ENCODE data around the gene ADD2. TPM values are rescaled to one million over a fixed set of nuclear protein-coding genes. Genes with fewer than 3 reads are reported as not detected.

The ADD2 gene
- polyA plus RNA-seq, 1 donor = 6.0 TPM

- no peak for DNase-seq
Measured at GRCh38 chr2:70720124-70720523, 47.9 kb downstream of the ADD2 start.

- DNase-seq = no peak
Measured at GRCh38 chr2:70719231-70719630, 48.8 kb downstream of the ADD2 start.

- DNase-seq = no peak
Measured at GRCh38 chr2:70718736-70719135, 49.3 kb downstream of the ADD2 start.

DNA sequence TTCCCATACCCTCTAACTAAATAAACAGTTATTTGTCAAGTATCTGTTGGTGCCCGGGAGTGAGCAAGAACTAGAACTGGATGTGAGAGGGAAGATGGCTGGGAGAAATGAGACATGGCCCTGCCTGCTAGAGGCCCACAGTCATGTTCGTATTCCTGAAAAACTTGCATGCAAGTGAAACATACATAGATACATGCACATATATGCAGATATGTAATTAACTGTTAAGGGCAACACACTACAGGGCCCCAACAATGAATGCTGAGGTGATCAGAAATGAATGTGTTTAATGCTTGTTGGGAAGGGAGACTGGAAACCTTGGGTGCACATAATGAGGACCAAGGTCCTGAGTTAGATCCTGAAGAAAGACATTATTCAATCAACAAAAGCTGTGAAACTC lies 49.8 kb downstream of the ADD2 start:
- no peak for DNase-seq

DNA sequence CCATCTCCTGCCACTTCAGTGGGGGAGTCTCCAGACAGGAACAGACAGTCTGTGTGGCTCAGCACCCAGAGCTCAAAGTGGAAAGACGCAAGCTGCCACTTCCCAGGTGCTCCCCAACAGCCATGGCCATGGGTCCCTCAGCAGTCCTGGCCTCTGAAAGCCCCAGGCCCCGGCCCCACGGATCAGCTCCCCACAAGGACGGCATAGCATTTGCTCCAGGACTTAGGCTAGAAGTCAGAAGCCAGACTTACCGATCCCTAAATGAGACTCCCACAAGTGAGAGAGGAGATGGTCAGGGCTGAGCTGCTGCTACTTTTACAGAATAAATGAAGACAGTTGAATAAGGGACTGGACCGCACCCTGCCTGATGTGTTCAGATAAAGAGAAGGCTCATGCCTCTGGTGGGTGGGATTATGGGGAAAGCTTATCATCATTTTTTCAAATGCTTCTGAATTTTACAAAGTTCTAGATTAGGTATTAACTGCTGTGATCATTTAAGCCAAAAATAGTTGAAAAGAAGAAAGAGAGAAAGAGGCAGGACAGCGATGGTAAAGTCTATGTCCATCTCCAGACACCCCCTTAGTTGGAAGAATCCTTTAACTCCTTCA lies 50.5 kb downstream of the ADD2 start:
- DNase-seq = no peak

- DNase-seq = no peak
Measured at GRCh38 chr2:70716951-70717350, 51.0 kb downstream of the ADD2 start.

DNA sequence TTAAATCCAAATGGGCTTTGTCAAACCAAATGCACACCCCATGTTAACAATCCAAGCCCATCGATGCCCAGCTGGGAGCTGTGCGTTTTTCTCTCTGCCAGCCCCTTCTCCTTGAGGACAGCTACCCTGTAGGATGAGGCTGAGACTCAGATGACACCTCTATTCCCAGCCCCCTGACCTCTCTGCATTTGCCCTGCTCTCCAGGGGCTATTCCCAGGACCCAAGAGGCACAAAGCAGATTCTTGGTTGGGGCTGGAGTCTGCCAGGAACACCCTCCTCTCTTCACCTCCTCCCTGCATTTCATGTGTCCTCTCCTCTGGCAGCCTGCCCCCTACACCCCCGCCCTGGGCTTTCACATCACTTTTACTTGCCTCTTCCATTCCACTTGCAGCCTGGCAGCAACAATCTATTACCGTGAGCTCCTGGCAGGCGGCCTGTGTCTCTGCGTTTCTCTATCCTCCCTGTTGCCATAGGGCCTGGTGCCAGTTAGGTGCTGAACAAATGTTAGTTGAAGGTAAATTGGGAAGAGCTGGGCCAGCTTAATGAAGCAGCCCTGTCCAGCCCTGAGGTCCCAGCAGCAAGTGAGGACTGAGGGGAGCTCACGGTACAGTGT lies 51.8 kb downstream of the ADD2 start:
- DNase-seq = no peak

- no peak for DNase-seq
Measured at GRCh38 chr2:70715071-70715985, 52.7 kb downstream of the ADD2 start.

- DNase-seq = no peak
Measured at GRCh38 chr2:70714141-70714905, 53.7 kb downstream of the ADD2 start.

- DNase-seq = no peak
Measured at GRCh38 chr2:70712916-70713315, 55.1 kb downstream of the ADD2 start.

DNA sequence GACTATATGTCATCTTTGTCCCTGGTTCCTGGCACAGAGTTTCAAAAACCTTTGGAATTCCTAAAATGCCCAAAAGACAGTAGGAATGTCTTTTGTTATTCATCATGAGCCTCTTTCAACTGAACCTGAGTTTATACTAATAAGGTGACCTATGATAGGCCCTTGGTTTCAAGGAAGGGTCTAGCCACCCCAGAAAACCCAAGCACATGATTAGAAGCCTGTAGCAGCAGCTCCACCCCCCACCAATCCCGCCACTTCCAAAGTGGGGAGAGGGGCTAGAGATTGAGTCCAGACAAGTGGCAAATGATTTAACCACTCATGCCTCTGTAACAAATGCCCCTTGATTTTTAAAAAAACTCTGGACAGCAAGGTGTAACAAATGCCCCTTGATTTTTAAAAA lies 56.8 kb downstream of the ADD2 start:
- no peak for DNase-seq

DNA sequence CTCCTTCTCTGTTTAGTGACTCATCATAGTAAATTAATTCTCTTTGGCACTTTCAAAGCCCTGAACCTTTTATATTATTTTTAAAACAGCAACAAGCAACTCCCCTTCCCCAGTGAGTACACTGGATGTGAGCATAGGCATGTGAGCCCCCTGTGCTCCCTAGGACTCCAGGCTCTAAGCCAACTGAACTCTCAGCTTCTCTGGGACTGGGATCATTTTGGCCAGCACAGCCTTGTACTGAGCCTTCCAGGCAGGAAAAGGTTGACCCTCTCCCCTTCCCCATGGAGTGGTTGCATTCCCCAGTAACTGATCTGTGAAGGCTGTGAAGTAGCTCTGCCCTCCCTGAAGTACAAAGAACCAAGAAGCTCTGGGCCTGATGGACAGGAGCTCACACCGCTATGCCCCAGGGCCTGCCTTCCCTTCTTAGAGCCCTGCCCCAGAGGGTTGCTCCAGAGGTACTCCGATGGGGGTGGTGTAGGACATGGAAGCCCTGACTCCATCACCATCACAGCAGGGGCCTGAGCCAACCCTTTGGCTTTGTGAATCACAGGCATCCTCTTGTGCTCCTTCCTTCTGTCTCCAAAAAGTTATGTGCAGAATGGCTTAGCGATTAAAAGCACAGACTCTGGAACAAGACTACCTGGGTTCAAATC lies 57.8 kb downstream of the ADD2 start:
- DNase-seq = no peak

GRCh38 chr2:70709275-70710037 lies 58.5 kb downstream of the ADD2 start:
- DNase-seq = no peak

DNA sequence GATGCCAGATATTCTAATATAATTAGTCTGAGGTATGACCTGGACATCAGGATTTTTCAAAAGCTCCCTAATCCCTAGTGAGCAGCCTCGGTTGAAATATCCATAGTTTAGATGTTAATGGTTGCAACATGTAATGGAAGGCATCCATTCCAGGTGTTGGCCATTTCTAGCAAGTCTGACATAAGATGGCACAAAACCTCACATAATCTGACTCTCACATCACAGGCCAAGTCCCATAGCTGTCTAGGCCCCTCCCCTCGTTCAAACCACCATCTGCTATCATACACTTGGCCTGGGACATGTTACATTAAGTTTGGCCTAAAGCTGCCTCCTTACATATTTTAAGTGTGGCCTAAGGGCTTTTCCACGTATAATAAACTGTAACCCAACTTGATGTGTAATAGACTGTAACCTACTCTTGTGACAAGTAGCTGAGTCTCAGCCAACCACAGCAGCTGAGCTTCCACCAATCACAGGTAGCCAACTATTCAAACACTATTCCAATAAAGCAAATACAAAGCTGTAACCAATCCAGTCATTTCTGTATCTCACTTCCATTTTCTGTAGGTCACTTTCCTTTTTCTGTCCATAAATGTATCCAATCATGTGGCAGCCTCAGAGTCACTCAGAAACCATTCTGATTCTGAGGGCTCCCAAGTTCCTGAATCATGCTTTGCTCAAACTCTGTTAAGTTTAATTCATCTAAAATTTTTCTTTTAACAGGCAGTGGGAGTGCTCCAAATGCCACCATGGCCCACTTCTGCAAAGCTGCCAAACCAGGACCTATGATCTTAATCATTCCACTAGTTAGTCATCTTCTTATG lies 59.4 kb downstream of the ADD2 start:
- DNase-seq = no peak

DNA sequence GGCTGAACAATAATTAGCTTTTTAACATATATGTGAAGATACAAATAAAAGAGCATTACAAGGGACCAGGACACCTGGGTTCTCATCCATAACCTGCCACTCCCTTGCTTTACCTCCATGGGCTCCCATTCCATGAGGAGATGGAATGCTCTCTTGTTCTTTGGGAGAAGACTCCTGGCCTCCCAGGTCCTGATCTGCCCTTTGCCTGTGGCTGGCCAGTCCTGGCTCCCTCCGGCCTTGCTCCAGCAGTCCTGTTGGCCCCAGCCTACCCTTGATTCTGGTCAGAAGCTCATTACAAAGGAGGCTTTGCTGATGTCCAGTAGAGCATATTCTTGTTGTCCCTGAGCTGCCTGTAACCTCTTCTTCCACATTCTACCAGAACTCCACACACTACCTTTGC lies 60.3 kb downstream of the ADD2 start:
- DNase-seq = no peak

DNA sequence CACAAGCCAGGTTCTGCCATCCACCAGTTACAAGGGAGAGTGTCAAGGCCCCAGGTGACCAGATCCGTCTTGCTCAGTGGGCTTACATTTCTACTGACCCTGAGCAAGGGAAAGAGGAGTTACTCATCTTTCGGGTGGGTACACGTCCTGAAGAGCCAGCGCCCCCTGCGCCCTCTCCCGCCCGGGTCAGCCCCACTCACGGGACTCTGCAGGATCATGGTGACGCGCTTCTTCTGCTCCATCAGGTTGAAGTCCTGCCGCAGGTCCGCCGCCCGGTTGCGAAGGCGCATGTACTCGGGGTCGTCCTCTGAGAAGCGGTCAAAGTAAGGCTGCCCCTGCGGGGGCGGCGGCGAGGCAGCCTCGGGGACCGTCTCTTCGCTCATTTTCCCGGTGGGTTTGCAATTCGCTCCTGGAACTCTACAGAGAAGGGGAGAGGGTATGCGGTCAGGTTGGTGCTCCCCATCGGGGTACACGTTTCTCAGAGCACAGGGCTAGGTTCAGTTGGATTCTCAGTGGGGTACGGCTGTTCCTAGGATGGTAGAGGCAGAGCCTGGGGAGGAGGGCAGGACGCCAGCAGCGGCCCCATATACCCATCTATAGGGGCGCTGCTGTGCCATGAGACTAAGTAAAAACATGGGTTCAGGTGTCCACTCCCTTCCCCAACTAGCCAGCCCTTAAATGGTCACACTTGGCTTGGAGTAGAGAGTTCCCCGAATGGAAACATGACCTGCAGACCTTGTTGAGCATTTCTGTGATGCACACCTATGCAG lies 61.8 kb downstream of the ADD2 start:
- no peak for DNase-seq

DNA sequence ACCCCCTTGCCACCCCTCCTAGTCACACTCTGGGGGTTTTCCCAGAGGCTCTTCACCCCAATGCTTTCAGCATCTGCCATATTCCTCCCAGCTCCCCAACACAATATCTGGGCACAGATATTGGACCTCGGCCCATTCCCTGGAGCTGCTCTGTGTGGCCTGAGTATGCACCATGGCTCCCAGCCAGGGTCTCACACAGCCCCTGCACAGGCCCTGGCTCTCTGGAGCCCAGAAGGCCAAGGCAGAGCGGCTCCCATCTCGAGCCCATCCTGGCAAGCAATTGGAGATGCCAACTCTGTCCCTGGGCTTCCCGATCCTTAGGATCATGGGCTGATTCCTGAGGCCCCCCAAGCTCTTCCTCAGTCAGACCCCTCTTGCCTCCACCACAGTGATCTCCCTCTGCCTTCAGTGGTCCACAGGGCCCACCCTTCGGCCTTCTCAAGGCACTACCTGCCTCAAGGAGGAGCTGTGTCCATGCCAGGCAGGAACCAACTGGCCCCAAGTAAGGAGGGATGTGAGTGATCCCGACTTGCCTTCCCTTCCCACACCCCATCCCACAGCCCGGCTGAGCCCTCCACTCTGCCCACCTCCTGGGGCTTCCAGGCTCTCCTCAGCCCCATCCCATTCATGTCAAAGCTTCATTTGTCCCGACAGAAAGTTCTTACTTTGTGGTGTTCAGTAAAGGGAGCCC lies 62.7 kb downstream of the ADD2 start:
- no peak for DNase-seq

- no peak for DNase-seq
Measured at GRCh38 chr2:70703900-70704549, 64.0 kb downstream of the ADD2 start.
